GM23338 (cell line): Measurements from ENCODE around the gene COX20. TPM values are rescaled to one million over a fixed set of nuclear protein-coding genes. Genes with fewer than 3 reads are reported as not detected.

Experiments used
- ATAC-seq: fragments of 200-7000 bp; cut with Tn5 transposase; 3 replicates; pipeline ENCODE4 v1.9.1; 2020
- DNase-seq: peaks from one replicate; pipeline ENCODE4 v3.0.0-alpha.2; 2015; ENCODE audit warnings: low spot score
- H2AFZ ChIP-seq: fragments of 200-600 bp; sonication (generic); 2 replicates; pipeline ENCODE4 v1.8.0; 2016; ENCODE audit warnings: antibody characterized with exemption, mild to moderate bottlenecking, moderate library complexity
- H3F3A ChIP-seq: fragments of 200-600 bp; sonication (generic); replicated peaks from 2 replicates; pipeline ENCODE4 v1.8.0; 2017; ENCODE audit warnings: antibody characterized with exemption, mixed run types, low read depth
- H3K27ac ChIP-seq: fragments of 200-600 bp; sonication (generic); 2 replicates; pipeline ENCODE4 v1.6.1; 2016; ENCODE audit warnings: low read depth
- H3K27me3 ChIP-seq: fragments of 200-600 bp; sonication (generic); 2 replicates; pipeline ENCODE4 v1.8.0; 2016; ENCODE audit warnings: mild to moderate bottlenecking, mixed run types, moderate library complexity; ENCODE audit not compliant: insufficient read depth
- H3K36me3 ChIP-seq: fragments of 200-600 bp; sonication (generic); 2 replicates; pipeline ENCODE4 v1.8.0; 2016; ENCODE audit warnings: mild to moderate bottlenecking; ENCODE audit not compliant: insufficient read depth
- H3K4me1 ChIP-seq: fragments of 200-600 bp; sonication (generic); 2 replicates; pipeline ENCODE4 v1.8.0; 2016; ENCODE audit warnings: mild to moderate bottlenecking, moderate library complexity; ENCODE audit not compliant: insufficient read depth
- H3K4me2 ChIP-seq: fragments of 200-600 bp; sonication (generic); 2 replicates; pipeline ENCODE4 v1.7.1; 2017; ENCODE audit warnings: mixed run types
- H3K4me3 ChIP-seq: fragments of 200-600 bp; sonication (generic); 2 replicates; pipeline ENCODE4 v1.6.1; 2016; ENCODE audit warnings: mixed run types
- H3K79me2 ChIP-seq: fragments of 200-600 bp; sonication (generic); replicated peaks from 2 replicates; pipeline ENCODE4 v1.8.0; 2017; ENCODE audit warnings: mild to moderate bottlenecking; ENCODE audit not compliant: insufficient read depth
- H3K9me2 ChIP-seq: fragments of 200-600 bp; sonication (generic); 2 replicates; pipeline ENCODE4 v1.8.0; 2017; ENCODE audit not compliant: insufficient read depth
- H4K20me1 ChIP-seq: fragments of 200-600 bp; sonication (generic); replicated peaks from 2 replicates; pipeline ENCODE4 v1.8.0; 2017; ENCODE audit warnings: mild to moderate bottlenecking; ENCODE audit not compliant: insufficient read depth
- H3K27ac Mint-ChIP-seq: 2 replicates; pipeline ENCODE4 v1.8.0; 2020; ENCODE audit warnings: inconsistent platforms, mild to moderate bottlenecking, moderate library complexity, mixed read lengths
- H3K27me3 Mint-ChIP-seq: 3 replicates; pipeline ENCODE4 v1.8.0; 2022; ENCODE audit warnings: low read depth, mild to moderate bottlenecking, moderate library complexity, mixed read lengths, inconsistent platforms; ENCODE audit not compliant: insufficient read depth, poor library complexity
- H3K36me3 Mint-ChIP-seq: 3 replicates; pipeline ENCODE4 v1.8.0; 2021; ENCODE audit warnings: low read depth, mild to moderate bottlenecking, inconsistent platforms, moderate library complexity, mixed read lengths
- H3K4me1 Mint-ChIP-seq: 3 replicates; pipeline ENCODE4 v1.8.0; 2020; ENCODE audit warnings: mild to moderate bottlenecking, inconsistent platforms, mixed read lengths
- H3K4me3 Mint-ChIP-seq: 3 replicates; pipeline ENCODE4 v1.8.0; 2021; ENCODE audit warnings: moderate library complexity, mild to moderate bottlenecking, inconsistent platforms, mixed read lengths
- H3K9me3 Mint-ChIP-seq: 3 replicates; pipeline ENCODE4 v1.8.0; 2020; ENCODE audit warnings: moderate library complexity, mild to moderate bottlenecking, inconsistent platforms, mixed read lengths
- REST ChIP-seq: IDR thresholded peaks from one replicate; pipeline ENCODE4 v1.6.1; 2018; ENCODE audit warnings: antibody characterized with exemption; ENCODE audit not compliant: unreplicated experiment
- ZNF114 ChIP-seq: fragments of 250-450 bp; sonication (Bioruptor Pico); IDR thresholded peaks from 2 replicates; pipeline ENCODE4 v1.5.0; 2020; ENCODE audit warnings: mild to moderate bottlenecking, moderate library complexity
- polyA plus RNA-seq: library from polyadenylated mRNA; unstranded; fragments of >200 nt; fragmentation: Nextera tagmentation; extraction: Ambion mirVana; gene quantifications from 2 replicates; pipeline ENCODE4 v1.2.1, GENCODE V29; 2016
- total RNA-seq: library from RNA; depleted of rRNA; stranded (reverse); fragments of >200 nt; shearing (Covaris generic); gene quantifications from 2 replicates; pipeline ENCODE4 v1.2.3, GENCODE V29; 2014
- TF ChIP-seq, protein P1 (sequence below): fragments of 250-450 bp; sonication (Bioruptor Pico); IDR thresholded peaks from 2 replicates; pipeline ENCODE4 v1.5.0; 2020; ENCODE audit warnings: mild to moderate bottlenecking, moderate library complexity

The COX20 gene
- total and polyA plus RNA-seq, 2 experiments from 2014 or later, result 19.3 to 175 TPM

- H3K4me1 ChIP-seq, result peaks cover 18% of the 10 kb centered on the region
- H3K36me3 ChIP-seq, result no peaks in the 10 kb centered on the region
- H3F3A ChIP-seq, result no peaks in the 10 kb centered on the region
- no peaks in the 10 kb centered on the region for H3K27me3 ChIP-seq
- H3K27ac ChIP-seq, result no peak overlapping the region
- TF ChIP-seq REST, result no peak
- TF ChIP-seq, protein P1, sequence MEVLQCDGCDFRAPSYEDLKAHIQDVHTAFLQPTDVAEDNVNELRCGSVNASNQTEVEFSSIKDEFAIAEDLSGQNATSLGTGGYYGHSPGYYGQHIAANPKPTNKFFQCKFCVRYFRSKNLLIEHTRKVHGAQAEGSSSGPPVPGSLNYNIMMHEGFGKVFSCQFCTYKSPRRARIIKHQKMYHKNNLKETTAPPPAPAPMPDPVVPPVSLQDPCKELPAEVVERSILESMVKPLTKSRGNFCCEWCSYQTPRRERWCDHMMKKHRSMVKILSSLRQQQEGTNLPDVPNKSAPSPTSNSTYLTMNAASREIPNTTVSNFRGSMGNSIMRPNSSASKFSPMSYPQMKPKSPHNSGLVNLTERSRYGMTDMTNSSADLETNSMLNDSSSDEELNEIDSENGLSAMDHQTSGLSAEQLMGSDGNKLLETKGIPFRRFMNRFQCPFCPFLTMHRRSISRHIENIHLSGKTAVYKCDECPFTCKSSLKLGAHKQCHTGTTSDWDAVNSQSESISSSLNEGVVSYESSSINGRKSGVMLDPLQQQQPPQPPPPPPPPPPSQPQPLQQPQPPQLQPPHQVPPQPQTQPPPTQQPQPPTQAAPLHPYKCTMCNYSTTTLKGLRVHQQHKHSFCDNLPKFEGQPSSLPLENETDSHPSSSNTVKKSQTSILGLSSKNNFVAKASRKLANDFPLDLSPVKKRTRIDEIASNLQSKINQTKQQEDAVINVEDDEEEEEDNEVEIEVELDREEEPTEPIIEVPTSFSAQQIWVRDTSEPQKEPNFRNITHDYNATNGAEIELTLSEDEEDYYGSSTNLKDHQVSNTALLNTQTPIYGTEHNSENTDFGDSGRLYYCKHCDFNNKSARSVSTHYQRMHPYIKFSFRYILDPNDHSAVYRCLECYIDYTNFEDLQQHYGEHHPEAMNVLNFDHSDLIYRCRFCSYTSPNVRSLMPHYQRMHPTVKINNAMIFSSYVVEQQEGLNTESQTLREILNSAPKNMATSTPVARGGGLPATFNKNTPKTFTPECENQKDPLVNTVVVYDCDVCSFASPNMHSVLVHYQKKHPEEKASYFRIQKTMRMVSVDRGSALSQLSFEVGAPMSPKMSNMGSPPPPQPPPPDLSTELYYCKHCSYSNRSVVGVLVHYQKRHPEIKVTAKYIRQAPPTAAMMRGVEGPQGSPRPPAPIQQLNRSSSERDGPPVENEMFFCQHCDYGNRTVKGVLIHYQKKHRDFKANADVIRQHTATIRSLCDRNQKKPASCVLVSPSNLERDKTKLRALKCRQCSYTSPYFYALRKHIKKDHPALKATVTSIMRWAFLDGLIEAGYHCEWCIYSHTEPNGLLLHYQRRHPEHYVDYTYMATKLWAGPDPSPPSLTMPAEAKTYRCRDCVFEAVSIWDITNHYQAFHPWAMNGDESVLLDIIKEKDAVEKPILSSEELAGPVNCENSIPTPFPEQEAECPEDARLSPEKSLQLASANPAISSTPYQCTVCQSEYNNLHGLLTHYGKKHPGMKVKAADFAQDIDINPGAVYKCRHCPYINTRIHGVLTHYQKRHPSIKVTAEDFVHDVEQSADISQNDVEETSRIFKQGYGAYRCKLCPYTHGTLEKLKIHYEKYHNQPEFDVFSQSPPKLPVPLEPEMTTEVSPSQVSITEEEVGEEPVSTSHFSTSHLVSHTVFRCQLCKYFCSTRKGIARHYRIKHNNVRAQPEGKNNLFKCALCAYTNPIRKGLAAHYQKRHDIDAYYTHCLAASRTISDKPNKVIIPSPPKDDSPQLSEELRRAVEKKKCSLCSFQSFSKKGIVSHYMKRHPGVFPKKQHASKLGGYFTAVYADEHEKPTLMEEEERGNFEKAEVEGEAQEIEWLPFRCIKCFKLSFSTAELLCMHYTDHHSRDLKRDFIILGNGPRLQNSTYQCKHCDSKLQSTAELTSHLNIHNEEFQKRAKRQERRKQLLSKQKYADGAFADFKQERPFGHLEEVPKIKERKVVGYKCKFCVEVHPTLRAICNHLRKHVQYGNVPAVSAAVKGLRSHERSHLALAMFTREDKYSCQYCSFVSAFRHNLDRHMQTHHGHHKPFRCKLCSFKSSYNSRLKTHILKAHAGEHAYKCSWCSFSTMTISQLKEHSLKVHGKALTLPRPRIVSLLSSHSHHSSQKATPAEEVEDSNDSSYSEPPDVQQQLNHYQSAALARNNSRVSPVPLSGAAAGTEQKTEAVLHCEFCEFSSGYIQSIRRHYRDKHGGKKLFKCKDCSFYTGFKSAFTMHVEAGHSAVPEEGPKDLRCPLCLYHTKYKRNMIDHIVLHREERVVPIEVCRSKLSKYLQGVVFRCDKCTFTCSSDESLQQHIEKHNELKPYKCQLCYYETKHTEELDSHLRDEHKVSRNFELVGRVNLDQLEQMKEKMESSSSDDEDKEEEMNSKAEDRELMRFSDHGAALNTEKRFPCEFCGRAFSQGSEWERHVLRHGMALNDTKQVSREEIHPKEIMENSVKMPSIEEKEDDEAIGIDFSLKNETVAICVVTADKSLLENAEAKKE (CRISPR knock-in tag), result no peak
- TF ChIP-seq ZNF114 (CRISPR knock-in tag), result no peak
- ATAC-seq (no peak), DNase-seq (no peak)
- H3K9me2 ChIP-seq, result no peaks in the 10 kb centered on the region
- H2AFZ ChIP-seq, result no peak overlapping the region
- H3K4me2 ChIP-seq, result no peak overlapping the region
- Mint-ChIP-seq H3K9me3 (no peaks in the 10 kb centered on the region), H3K27me3 (peaks cover 7% of the 10 kb centered on the region), H3K4me3 (no peak overlapping the region), H3K36me3 (no peaks in the 10 kb centered on the region), H3K4me1 (peaks cover 29% of the 10 kb centered on the region), H3K27ac (no peak overlapping the region)
- no peak overlapping the region for H3K4me3 ChIP-seq
- no peaks in the 10 kb centered on the region for H4K20me1 ChIP-seq
- H3K79me2 ChIP-seq, result no peaks in the 10 kb centered on the region
These were observed 43.2 kb downstream of the COX20 start for GRCh38 chr1:244878681-244879080.
